SH-SY5Y (cell line): ENCODE results near the gene NKX6-2.

Source experiments
- GATA2 ChIP-seq: IDR thresholded peaks from 2 replicates; pipeline ENCODE4 v1.6.1; 2011; ENCODE audit warnings: mild to moderate bottlenecking, low read depth, low read length
- GATA3 ChIP-seq: IDR thresholded peaks from 2 replicates; pipeline ENCODE4 v1.6.1; 2011; ENCODE audit warnings: low read depth, mild to moderate bottlenecking, low read length, moderate library complexity

NKX6-2 gene

GRCh38 chr10:132746801-132747625, 38.9 kb downstream of the NKX6-2 start:
- TF ChIP-seq GATA2 (no peak), GATA3 (no peak)

- TF ChIP-seq GATA3 (no peak), GATA2 (no peak)
Measured at GRCh38 chr10:132746386-132746785, 39.6 kb downstream of the NKX6-2 start.

GRCh38 chr10:132745971-132746370, 40.0 kb downstream of the NKX6-2 start:
- no peak for TF ChIP-seq GATA2
- no peak for TF ChIP-seq GATA3

- TF ChIP-seq GATA2 (no peak), GATA3 (no peak)
Measured at GRCh38 chr10:132745511-132745910, 40.4 kb downstream of the NKX6-2 start.

- TF ChIP-seq GATA2 (no peak), GATA3 (no peak)
Measured at GRCh38 chr10:132744839-132745238, 41.1 kb downstream of the NKX6-2 start.

GRCh38 chr10:132743925-132744490, 41.9 kb downstream of the NKX6-2 start:
- TF ChIP-seq GATA2 (no peak), GATA3 (no peak)

GRCh38 chr10:132742837-132743194, 43.1 kb downstream of the NKX6-2 start:
- TF ChIP-seq GATA2 = no peak
- TF ChIP-seq GATA3 = no peak

GRCh38 chr10:132742167-132742836, 43.6 kb downstream of the NKX6-2 start:
- TF ChIP-seq GATA2 (no peak), GATA3 (no peak)

- TF ChIP-seq GATA2 (no peak), GATA3 (no peak)
Measured at GRCh38 chr10:132740588-132740987, 45.4 kb downstream of the NKX6-2 start.

- TF ChIP-seq GATA3 (no peak), GATA2 (no peak)
Measured at GRCh38 chr10:132739225-132739613, 46.7 kb downstream of the NKX6-2 start.

GRCh38 chr10:132738454-132739224, 47.3 kb downstream of the NKX6-2 start:
- TF ChIP-seq GATA2 (no peak), GATA3 (no peak)

GRCh38 chr10:132737390-132738048, 48.4 kb downstream of the NKX6-2 start:
- no peak for TF ChIP-seq GATA3
- TF ChIP-seq GATA2 = no peak

GRCh38 chr10:132735923-132736391, 50.0 kb downstream of the NKX6-2 start:
- no peak for TF ChIP-seq GATA2
- no peak for TF ChIP-seq GATA3
